Thyroid gland (tissue), 4 donors: Measurements from ENCODE around the gene MAML3. TPM values are rescaled to one million over a fixed set of nuclear protein-coding genes. Genes with fewer than 3 reads are reported as not detected.

Experiments used
- DNase-seq, 2 donors: peaks; one replicate each; pipeline ENCODE4 v3.0.0-alpha.2; 2019
- H3K27ac ChIP-seq, 3 donors: fragments of 200-600 bp; sonication (generic); 1 replicate in 2 of 3; 2 replicates in 1 of 3; pipeline ENCODE4 v1.5.1; 2016 to 2019; ENCODE audit warnings: mild to moderate bottlenecking in 1 of 3, moderate library complexity in 1 of 3
- H3K27me3 ChIP-seq: fragments of 200-600 bp; sonication (generic); one replicate; pipeline ENCODE4 v1.5.1; 2019
- H3K36me3 ChIP-seq, 2 donors: fragments of 200-600 bp; sonication (generic); one replicate each; pipeline ENCODE4 v1.5.1; 2016 to 2019
- H3K4me1 ChIP-seq, 2 donors: fragments of 200-600 bp; sonication (generic); one replicate each; pipeline ENCODE4 v1.5.1; 2017 to 2019
- H3K4me3 ChIP-seq, 3 donors: fragments of 200-600 bp; sonication (generic); replicated peaks in 1 of 3; 1 replicate in 2 of 3; 2 replicates in 1 of 3; pipeline ENCODE4 v1.5.1; 2016; ENCODE audit warnings: mild to moderate bottlenecking in 1 of 3
- H3K9me3 ChIP-seq: fragments of 200-600 bp; sonication (generic); one replicate; pipeline ENCODE4 v1.5.1; 2017
- CTCF ChIP-seq, 6 experiments: fragments of 200-600 bp in 3 of 6; fragments of 450-650 bp in 3 of 6; sonication (generic) in 3 of 6; IDR thresholded peaks; one replicate each; pipeline ENCODE4 v1.5.1; 2016 to 2019; ENCODE audit warnings: antibody characterized with exemption in 6 of 6, mild to moderate bottlenecking in 2 of 6, inconsistent platforms in 1 of 6, moderate library complexity in 1 of 6
- POLR2A ChIP-seq, 2 donors: fragments of 450-650 bp; IDR thresholded peaks; one replicate each; pipeline ENCODE4 v1.6.1; 2017; ENCODE audit warnings: antibody characterized with exemption in 2 of 2, mild to moderate bottlenecking in 2 of 2, moderate library complexity in 1 of 2
- WGBS, 2 donors: methylation state at CpG; one replicate each; pipeline ENCODE4 v1.1.5; 2017; 5-methylcytosine and 5-hydroxymethylcytosine counted together
- intact Hi-C: fragments of 100-400 bp; cut with DNase I; formaldehyde crosslinking; loops from one replicate; pipeline ENCODE4 v1.15.1; 2023
- total RNA-seq, 4 donors: library from RNA; depleted of rRNA; stranded (reverse); fragments of >200 nt; gene quantifications; one replicate each; pipeline ENCODE4 v1.2.3, GENCODE V29; 2016

MAML3 gene
- total RNA-seq, 4 donors from 2014 or later, result 5.7 to 14.1 (median 11.4) TPM

GRCh38 chr4:139912445-139912844, 241.5 kb downstream of the MAML3 start:
- TF ChIP-seq POLR2A (IDR thresholded peaks at IDR 0.05) (no peak), CTCF (IDR thresholded peaks at IDR 0.05) (no peak)
- peaks cover 26 to 29% of the 10 kb centered on the region in 2 donors for H3K4me1 ChIP-seq
- no peaks in the 10 kb centered on the region for H3K27me3 ChIP-seq
- H3K9me3 ChIP-seq, result no peaks in the 10 kb centered on the region
- H3K36me3 ChIP-seq, result no peaks in the 10 kb centered on the region
- DNase-seq, result no peak
- WGBS, 2 donors, result 93 to 95% methylated on average over 8 of the region's 8 CpGs
- no peak overlapping the region for H3K4me3 ChIP-seq
- no peak overlapping the region for H3K27ac ChIP-seq
- intact Hi-C loops, result no loop called here

- Histone ChIP-seq H3K9me3 (no peaks in the 10 kb centered on the region), H3K4me3 (no peak overlapping the region), H3K4me1 (peaks cover 41 to 46% of the 10 kb centered on the region in 2 donors), H3K27me3 (no peaks in the 10 kb centered on the region), H3K27ac (no peak overlapping the region), H3K36me3 (no peaks in the 10 kb centered on the region)
- WGBS, 2 donors, result 92 to 96% methylated on average over 3 of the region's 3 CpGs
- TF ChIP-seq POLR2A (IDR thresholded peaks at IDR 0.05) (no peak), CTCF (IDR thresholded peaks at IDR 0.05) (no peak)
- intact Hi-C loops, result no loop called here
- no peak for DNase-seq
Observed at GRCh38 chr4:139910106-139910505, 243.9 kb downstream of the MAML3 start.

DNA sequence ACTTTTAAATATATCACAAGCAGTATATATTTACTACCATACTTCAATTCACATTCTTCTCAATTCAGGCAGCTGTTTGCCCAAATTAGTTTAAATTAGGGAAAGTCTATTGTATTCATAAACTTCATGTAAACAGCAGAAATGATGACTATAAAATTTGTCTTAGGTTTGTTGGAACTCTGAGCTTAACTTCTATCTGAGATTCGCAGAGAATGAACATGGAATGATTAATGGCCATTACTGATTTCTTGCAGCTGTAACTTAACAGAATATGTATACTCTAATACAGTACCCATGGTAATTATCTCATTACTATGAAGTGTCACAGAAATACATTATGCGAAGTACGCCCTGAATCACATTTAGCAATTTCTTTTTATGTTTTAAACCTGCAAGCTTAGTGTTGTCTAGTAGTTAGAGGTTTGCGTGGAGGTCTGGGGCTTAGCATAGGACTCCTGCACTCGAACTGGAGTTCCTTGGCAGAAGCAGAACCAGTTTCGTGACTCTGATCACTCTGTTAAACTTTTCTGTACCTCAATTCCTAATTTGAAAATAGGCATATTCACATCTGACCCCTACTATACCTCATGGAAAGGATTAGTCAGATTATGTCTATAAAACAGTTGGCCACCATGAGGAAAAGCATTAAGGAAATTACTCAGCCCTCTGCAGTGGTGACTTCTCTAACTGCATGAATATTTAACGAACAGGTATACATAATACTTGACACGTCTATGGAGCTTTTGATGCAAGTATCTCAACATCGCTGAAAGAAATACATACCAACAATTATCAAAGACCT, 245.1 kb downstream of the MAML3 start:
- Histone ChIP-seq H3K4me1 (peaks cover 29 to 34% of the 10 kb centered on the region in 2 donors), H3K27ac (no peak overlapping the region), H3K4me3 (no peak overlapping the region), H3K27me3 (no peaks in the 10 kb centered on the region), H3K36me3 (no peaks in the 10 kb centered on the region), H3K9me3 (no peaks in the 10 kb centered on the region)
- intact Hi-C loops, result no loop called here
- no peak for DNase-seq
- TF ChIP-seq CTCF (IDR thresholded peaks at IDR 0.05) (no peak), POLR2A (IDR thresholded peaks at IDR 0.05) (no peak)
- WGBS, 2 donors, result 97% methylated on average over 9 of the region's 9 CpGs

DNA sequence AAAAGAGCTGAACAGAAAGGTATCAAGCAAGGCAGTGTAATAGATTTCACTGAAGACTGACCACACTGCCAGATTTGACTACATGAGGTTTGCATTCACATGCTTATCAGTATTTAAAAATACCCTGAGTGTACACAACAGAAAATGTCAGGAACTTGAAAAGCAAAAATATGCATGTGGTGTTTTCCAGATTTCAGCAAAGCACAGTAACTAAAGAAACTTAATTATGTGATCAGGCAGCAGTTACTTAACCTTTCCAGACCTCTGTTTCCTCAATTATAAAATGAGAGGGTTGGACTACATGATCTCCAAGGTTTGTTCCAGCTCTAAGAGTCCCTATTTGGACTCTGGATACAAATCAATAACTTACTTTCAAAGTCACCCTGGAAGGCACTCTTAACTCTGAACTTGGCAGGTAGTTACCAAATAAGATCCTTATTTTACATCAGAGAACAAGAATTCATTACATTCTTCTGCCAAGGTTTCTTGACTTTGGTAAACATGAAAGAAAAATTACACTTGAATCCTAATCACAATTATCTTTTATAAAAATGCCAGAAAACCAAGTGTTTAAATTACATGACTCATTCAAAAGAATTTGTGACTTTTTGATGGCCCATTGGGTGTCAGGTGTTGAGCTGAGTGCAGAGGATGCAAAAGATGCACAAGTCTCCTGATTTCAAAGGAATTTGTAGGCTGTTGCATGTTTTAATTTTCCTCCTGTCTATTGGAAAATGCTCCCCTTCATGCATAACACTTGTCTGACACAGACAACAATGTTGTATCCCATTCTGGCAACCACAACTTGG, 246.8 kb downstream of the MAML3 start:
- Histone ChIP-seq H3K36me3 (no peaks in the 10 kb centered on the region), H3K27ac (peak overlapping the region; percentile 5 to 47 (median 21)), H3K4me3 (no peak overlapping the region), H3K9me3 (no peaks in the 10 kb centered on the region), H3K27me3 (no peaks in the 10 kb centered on the region), H3K4me1 (peaks cover 23 to 24% of the 10 kb centered on the region in 2 donors)
- TF ChIP-seq POLR2A (IDR thresholded peaks at IDR 0.05), result no peak
- TF ChIP-seq CTCF (IDR thresholded peaks at IDR 0.05), result no peak
- no peak for DNase-seq
- intact Hi-C loops, result no loop called here

DNA sequence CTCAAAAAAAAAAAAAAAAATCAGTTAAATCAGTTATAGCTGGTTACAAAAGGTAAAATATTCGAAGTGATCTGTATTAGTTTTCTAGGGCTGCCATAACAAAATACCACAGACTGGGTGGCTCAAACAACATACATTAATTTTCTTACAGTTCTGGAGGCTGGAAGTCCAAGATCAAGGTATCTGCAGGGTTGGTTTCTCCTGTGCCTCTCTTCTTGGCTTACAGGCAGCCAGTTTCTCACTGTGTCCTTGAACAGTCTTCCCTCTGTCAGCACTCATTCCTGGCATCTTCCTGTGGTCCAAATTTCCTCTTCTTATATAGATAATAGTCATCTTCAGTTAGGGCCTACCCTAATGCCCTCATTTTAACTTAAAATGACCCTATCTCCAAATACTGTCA, 248.5 kb downstream of the MAML3 start:
- H3K4me1 ChIP-seq, result peaks cover 23 to 24% of the 10 kb centered on the region in 2 donors
- H3K27ac ChIP-seq, result no peak overlapping the region
- no peaks in the 10 kb centered on the region for H3K9me3 ChIP-seq
- 95 to 97% methylated on average over 1 of the region's 1 CpG for WGBS, 2 donors
- TF ChIP-seq CTCF (IDR thresholded peaks at IDR 0.05) (no peak), POLR2A (IDR thresholded peaks at IDR 0.05) (no peak)
- H3K36me3 ChIP-seq, result no peaks in the 10 kb centered on the region
- no peak for DNase-seq
- H3K27me3 ChIP-seq, result no peaks in the 10 kb centered on the region
- H3K4me3 ChIP-seq, result no peak overlapping the region
- intact Hi-C loops, result no loop called here
